Brain microvascular endothelial cell (primary cell): ENCODE data around the gene AJUBA.

Experiments used
- DNase-seq: peaks from one replicate; pipeline ENCODE4 v3.0.0-alpha.2; 2020
- H3K27ac ChIP-seq: fragments of 250-450 bp; sonication (Bioruptor Pico); 2 replicates; pipeline ENCODE4 v1.5.1; 2020; ENCODE audit warnings: mild to moderate bottlenecking, moderate library complexity
- H3K27me3 ChIP-seq: fragments of 250-450 bp; sonication (Bioruptor Pico); replicated peaks from 2 replicates; pipeline ENCODE4 v1.5.1; 2020; ENCODE audit warnings: mild to moderate bottlenecking
- H3K36me3 ChIP-seq: fragments of 250-450 bp; sonication (Bioruptor Pico); replicated peaks from 2 replicates; pipeline ENCODE4 v1.5.1; 2020; ENCODE audit warnings: mild to moderate bottlenecking
- H3K4me3 ChIP-seq: 2 replicates; pipeline ENCODE4 v1.5.1; 2011; ENCODE audit warnings: low read depth, mild to moderate bottlenecking, control low read depth, low read length, moderate library complexity
- in situ Hi-C: cut with HindIII; loops from 2 replicates; pipeline ENCODE4 v1.10.0; 2017; ENCODE audit warnings: low sequenced_read_pairs, low pct_ligation_motif_present
- TF ChIP-seq, protein P1 (sequence below): IDR thresholded peaks from 2 replicates; pipeline ENCODE4 v1.5.1; 2011; ENCODE audit warnings: low read depth, mild to moderate bottlenecking, moderate library complexity, low read length, control low read depth, inconsistent platforms; ENCODE audit errors: missing control alignments

Gene AJUBA

DNA sequence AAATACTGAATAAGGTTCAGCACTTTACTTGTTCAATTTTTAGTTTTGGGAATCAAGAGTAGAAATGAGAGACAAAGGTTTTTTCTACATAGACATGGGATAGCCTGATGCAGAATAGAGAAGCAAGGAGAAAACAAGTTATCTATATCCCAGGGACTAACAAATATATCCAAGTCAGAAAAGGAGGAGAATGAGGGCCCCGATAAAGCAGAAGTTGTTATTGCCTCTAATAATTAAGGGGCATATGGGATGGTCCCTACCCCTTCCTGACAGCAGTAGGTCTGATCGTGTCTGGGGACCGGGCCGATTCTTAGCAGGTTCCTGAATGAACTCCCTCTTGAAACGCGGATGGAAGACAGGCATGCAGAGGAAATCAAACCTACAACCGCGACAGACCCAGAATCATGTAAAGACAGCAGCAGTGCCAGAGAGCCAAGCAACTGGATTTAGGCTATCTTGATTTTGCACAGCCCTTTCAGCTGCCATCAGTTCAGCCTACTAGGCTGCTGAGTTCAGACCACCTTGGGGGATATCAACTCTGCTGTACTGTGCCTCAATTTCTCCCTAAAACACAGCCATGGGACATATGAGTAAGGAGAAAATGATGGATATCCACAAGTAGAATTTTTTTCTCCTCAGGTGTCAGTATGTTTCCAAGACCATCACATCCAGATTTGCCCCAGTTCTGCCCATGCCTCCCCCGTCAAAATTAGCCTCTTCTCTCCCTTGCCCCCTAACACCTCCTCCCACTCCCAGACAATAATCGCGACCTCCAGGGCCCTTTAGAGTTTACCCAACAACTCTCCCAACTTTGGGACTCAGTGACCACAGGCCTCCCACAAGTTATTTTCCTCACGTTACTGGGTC lies 53.9 kb downstream of the AJUBA start:
- Histone ChIP-seq H3K27ac (peak overlapping the region; percentile 86), H3K4me3 (peak overlapping the region; percentile 99), H3K36me3 (peaks cover 26% of the 10 kb centered on the region), H3K27me3 (no peaks in the 10 kb centered on the region)
- in situ Hi-C loops: no loop called here
- DNase-seq: no peak
- TF ChIP-seq, protein P1, sequence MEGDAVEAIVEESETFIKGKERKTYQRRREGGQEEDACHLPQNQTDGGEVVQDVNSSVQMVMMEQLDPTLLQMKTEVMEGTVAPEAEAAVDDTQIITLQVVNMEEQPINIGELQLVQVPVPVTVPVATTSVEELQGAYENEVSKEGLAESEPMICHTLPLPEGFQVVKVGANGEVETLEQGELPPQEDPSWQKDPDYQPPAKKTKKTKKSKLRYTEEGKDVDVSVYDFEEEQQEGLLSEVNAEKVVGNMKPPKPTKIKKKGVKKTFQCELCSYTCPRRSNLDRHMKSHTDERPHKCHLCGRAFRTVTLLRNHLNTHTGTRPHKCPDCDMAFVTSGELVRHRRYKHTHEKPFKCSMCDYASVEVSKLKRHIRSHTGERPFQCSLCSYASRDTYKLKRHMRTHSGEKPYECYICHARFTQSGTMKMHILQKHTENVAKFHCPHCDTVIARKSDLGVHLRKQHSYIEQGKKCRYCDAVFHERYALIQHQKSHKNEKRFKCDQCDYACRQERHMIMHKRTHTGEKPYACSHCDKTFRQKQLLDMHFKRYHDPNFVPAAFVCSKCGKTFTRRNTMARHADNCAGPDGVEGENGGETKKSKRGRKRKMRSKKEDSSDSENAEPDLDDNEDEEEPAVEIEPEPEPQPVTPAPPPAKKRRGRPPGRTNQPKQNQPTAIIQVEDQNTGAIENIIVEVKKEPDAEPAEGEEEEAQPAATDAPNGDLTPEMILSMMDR: no peak

DNA sequence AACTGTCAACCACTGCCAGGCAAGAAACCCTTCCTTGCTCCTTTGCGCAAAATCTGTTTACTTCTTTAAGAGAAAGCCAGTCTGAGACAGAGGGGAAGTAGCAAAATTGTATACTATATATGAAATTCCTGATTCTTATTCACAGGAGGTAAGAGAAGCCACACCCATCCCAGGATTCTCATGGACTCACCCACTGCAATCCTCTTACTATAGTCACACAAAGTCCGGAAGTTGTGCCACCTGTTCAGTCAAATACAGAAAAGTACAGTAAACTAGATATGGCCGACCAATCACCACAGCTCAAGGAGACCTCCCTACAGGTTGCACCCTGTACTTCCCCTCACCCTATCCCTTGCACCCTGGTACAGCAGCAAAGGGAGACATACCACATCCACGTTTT lies 56.0 kb downstream of the AJUBA start:
- H3K27me3 ChIP-seq: no peaks in the 10 kb centered on the region
- DNase-seq: no peak
- in situ Hi-C loops: no loop called here
- peaks cover 41% of the 10 kb centered on the region for H3K36me3 ChIP-seq
- no peak overlapping the region for H3K27ac ChIP-seq
- TF ChIP-seq, protein P1: no peak
- no peak overlapping the region for H3K4me3 ChIP-seq

DNA sequence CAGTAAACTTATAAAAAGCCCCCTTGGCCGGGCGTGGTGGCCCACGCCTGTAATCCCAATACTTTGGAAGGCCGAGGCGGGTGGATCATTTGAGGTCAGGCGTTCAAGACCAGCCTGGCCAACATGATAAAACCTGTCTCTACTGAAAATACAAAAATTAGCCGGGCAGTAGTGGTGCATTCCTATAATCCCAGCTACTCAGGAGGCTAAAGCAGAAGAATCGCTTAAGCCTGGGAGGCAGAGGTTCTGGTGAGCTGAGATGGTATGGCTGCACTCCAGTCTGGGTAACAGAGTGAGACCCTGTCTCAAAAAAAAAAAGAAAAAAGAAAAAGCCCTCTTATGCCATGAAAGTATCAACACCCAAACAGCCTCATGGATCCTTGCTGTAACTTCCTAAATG lies 56.8 kb downstream of the AJUBA start:
- no peak for DNase-seq
- Histone ChIP-seq H3K27me3 (no peaks in the 10 kb centered on the region), H3K27ac (no peak overlapping the region), H3K36me3 (peaks cover 50% of the 10 kb centered on the region), H3K4me3 (no peak overlapping the region)
- TF ChIP-seq, protein P1: no peak
- in situ Hi-C loops: no loop called here

DNA sequence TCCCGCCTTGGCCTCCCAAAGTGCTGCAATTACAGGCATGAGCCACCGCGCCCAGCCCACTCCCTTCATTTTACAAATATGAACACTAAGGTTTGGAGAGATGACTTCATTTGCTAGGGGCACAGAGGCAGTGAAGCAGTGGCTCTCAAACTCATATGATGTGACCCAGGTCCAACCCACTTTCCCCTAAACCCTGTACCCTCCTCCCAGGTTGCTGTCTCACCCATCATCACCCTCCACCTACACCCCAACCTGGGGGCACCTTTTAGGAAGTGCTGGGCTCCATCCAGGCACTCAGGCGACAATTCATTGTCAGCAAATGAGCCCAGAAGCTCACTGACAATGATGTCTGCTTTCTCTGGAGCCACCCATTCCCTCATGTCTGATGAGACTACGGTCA lies 58.6 kb downstream of the AJUBA start:
- in situ Hi-C loops: no loop called here
- Histone ChIP-seq H3K36me3 (peaks cover 55% of the 10 kb centered on the region), H3K27ac (no peak overlapping the region), H3K27me3 (no peaks in the 10 kb centered on the region), H3K4me3 (no peak overlapping the region)
- TF ChIP-seq, protein P1: no peak
- no peak for DNase-seq

DNA sequence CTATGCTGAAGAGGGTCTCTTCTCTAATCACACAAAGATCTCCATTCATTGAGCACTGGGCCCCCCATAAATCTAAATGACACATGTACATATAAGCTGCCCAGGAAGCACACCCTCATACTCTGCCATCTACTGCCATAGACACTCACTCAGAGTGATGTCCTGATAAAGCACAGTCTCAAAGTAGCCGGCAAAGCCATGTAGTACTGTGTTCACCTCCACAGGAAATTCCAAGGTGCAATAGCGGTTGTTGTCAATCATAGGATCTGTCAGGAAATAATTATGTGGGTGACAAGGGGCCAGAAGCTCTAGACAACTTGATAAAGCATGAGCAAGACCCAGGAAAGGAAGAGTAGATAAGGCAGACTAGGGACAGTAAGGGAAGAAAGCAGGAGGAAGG lies 60.1 kb downstream of the AJUBA start:
- TF ChIP-seq, protein P1: no peak
- H3K27me3 ChIP-seq: no peaks in the 10 kb centered on the region
- no peak overlapping the region for H3K27ac ChIP-seq
- in situ Hi-C loops: no loop called here
- no peak for DNase-seq
- no peak overlapping the region for H3K4me3 ChIP-seq
- peaks cover 54% of the 10 kb centered on the region for H3K36me3 ChIP-seq
